Astrocyte of the cerebellum (primary cell): ENCODE measurements around the gene CLASP2.

ENCODE experiments used
- DNase-seq: peaks from one replicate; pipeline ENCODE4 v3.0.0-alpha.2; 2011; ENCODE audit warnings: low read depth
- H3K4me3 ChIP-seq: 2 replicates; pipeline ENCODE4 v1.5.1; 2011; ENCODE audit warnings: mild to moderate bottlenecking, low read depth, low read length, moderate library complexity
- in situ Hi-C: cut with HindIII; loops from 2 replicates; pipeline ENCODE4 v1.10.0; 2017; ENCODE audit warnings: low sequenced_read_pairs
- TF ChIP-seq, protein P1 (sequence below): IDR thresholded peaks from 2 replicates; pipeline ENCODE4 v1.5.1; 2012; ENCODE audit warnings: low read length, low read depth, moderate library complexity, mild to moderate bottlenecking; ENCODE audit errors: missing control alignments

CLASP2 gene

DNA sequence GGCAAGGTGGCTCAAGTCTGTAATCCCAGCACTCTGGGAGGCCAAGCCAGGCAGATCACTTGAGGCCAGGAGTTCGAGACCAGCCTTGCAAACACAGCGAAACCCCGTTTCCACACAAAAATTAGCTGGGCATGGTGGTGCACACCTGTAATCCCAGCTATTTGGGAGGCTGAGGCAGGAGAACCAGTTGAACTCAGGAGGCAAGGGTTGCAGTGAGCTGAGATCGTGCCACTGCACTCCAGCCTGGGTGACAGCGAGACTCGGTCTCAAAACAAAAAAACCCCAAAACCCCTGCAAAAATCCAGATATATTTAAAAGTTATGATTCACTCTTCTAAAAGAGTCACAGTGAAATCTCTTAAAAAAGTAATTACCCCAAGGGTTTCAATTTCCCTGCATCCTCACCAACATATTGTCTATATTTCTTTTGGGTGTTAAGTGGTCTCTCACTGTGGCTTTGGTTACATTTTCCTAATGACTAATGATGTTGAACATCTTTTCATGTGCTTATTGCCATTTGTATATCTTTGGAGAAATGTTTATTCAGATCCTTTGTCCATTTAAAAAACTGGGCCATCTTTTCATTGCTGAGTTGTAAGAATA is 204.7 kb downstream of the CLASP2 start:
- in situ Hi-C loops: no loop called here
- H3K4me3 ChIP-seq: no peak overlapping the region
- TF ChIP-seq, protein P1, sequence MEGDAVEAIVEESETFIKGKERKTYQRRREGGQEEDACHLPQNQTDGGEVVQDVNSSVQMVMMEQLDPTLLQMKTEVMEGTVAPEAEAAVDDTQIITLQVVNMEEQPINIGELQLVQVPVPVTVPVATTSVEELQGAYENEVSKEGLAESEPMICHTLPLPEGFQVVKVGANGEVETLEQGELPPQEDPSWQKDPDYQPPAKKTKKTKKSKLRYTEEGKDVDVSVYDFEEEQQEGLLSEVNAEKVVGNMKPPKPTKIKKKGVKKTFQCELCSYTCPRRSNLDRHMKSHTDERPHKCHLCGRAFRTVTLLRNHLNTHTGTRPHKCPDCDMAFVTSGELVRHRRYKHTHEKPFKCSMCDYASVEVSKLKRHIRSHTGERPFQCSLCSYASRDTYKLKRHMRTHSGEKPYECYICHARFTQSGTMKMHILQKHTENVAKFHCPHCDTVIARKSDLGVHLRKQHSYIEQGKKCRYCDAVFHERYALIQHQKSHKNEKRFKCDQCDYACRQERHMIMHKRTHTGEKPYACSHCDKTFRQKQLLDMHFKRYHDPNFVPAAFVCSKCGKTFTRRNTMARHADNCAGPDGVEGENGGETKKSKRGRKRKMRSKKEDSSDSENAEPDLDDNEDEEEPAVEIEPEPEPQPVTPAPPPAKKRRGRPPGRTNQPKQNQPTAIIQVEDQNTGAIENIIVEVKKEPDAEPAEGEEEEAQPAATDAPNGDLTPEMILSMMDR: no peak
- no peak for DNase-seq

DNA sequence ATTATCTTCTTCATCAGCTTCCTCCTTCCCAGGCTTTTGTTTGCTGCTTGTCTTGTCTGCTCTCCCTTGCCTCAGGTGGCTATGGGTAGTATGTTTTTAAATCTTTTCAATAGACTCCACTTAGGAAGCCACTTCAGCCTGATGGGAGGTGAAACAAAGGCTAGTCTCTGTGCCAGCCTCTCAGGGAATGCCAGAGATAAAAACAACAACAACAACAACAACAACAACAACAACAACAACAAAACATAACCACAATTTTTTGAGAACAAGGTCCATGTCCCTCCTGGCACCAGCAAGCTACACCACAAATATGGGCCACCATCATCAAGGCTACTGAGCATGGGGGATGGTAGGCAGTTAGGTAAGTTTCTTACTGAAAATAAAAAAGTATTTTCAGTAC is 213.0 kb downstream of the CLASP2 start:
- H3K4me3 ChIP-seq: no peak overlapping the region
- no peak for DNase-seq
- in situ Hi-C loops: no loop called here
- TF ChIP-seq, protein P1: no peak

DNA sequence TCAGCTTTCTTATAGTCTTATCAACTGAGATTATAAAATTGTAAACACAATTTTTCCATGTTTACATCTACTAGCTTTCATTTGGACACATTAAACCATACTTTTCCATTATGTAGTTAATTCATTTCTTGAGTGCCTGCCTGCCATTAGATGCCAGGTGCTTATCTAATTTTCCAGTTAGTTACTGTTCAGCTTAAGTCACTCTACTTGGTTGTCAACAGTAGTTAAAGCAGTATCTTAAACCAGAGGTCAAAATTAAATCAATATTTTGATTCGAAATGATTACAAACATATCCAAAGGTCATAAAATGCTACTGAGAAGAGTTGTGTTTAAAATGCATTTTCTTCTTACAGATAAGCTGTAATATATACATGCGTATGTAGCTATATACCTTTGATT is 221.6 kb downstream of the CLASP2 start:
- no peak overlapping the region for H3K4me3 ChIP-seq
- no peak for DNase-seq
- TF ChIP-seq, protein P1: no peak
- in situ Hi-C loops: no loop called here

DNA sequence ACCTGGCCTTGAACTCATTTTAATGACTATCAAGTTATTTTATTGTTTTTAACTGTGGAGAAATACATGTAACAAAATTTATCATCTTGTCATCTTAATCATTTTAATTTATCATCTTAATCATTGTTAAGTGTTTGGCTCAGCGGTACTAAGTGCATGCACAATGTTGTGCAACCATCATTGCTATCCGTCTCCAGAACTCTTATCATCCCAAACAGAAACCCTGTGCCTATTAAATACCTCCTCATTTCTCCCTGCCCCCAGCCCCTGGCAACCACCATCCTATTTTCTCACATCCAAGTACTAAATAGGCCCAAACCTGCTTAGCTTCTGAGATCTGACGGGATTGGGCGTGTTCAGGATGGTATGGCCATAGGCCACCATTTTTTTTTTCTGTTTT is 226.3 kb downstream of the CLASP2 start:
- DNase-seq: no peak
- in situ Hi-C loops: no loop called here
- TF ChIP-seq, protein P1: no peak
- no peak overlapping the region for H3K4me3 ChIP-seq

DNA sequence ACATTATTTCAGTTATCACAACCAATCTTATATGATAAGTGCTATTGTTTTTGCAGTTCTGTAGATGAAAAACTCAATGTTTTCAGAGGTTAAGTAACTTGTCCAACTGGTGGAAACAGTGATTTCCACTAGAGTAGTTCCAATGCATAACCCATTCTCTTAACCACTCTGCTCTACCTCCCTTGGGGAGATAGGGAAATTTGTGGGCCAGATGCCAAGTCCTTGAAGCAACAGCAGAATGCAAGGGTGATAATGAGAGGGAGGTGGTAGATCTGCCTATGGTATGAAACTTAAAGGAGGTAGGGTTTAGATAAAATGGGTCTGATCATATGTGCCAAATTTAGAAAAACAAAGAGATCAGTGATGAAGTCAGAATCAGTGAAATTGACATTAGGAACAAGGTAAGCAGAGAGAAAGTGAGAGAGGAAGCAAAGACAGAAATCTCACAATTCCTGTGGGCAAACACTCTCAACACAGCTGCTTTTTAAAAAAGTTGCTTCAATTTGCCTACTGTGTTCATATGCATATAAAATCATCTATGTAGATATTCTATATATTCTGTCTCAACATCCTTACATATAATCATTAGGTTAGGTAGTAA is 227.3 kb downstream of the CLASP2 start:
- DNase-seq: no peak
- TF ChIP-seq, protein P1: no peak
- no peak overlapping the region for H3K4me3 ChIP-seq
- in situ Hi-C loops: no loop called here

DNA sequence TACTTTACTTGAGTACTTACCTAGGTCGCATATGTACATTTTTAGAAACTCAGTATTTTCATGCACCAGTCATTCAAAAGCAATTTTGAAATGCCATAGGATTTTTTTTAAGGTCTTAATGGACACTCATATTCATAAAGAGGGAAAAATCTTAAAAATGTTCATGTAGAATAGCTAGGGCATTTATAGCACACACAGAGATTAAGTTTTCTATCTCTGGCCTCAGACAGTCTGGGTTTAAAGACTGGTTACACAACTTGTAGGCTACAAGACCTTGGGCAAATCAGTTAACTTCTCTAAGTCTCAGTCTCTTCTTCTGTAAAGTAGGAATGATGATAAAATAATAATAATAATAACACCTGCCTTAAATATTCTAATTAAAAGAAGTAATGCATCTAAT is 229.4 kb downstream of the CLASP2 start:
- TF ChIP-seq, protein P1: no peak
- in situ Hi-C loops: no loop called here
- H3K4me3 ChIP-seq: no peak overlapping the region
- DNase-seq: no peak
